Stimulated activated memory B cell treated with anti-CD40 and anti-IgM and Interleukin-4, amounts not matched to agents 10 μg/mL and 1 μg/mL and 100 μg/mL, for 72 hours (primary cell): ENCODE results near the gene SH3PXD2A.

Source experiments
- ATAC-seq: fragments of 150-1000 bp; cut with Tn5 transposase; 2 replicates; pipeline ENCODE4 v1.10.0; 2021
- H3K27ac Mint-ChIP-seq: one replicate; pipeline ENCODE4 v1.8.0; 2022; ENCODE audit warnings: mild to moderate bottlenecking, mixed read lengths
- H3K27me3 Mint-ChIP-seq: one replicate; pipeline ENCODE4 v1.8.0; 2022; ENCODE audit warnings: mixed read lengths
- H3K36me3 Mint-ChIP-seq: one replicate; pipeline ENCODE4 v1.8.0; 2022; ENCODE audit warnings: mixed read lengths
- H3K4me1 Mint-ChIP-seq: one replicate; pipeline ENCODE4 v1.8.0; 2022; ENCODE audit warnings: mixed read lengths
- H3K4me3 Mint-ChIP-seq: one replicate; pipeline ENCODE4 v1.8.0; 2022; ENCODE audit warnings: mild to moderate bottlenecking, moderate library complexity, mixed read lengths
- H3K9me3 Mint-ChIP-seq: one replicate; pipeline ENCODE4 v1.8.0; 2022; ENCODE audit warnings: mixed read lengths

SH3PXD2A gene

GRCh38 chr10:103682631-103683030, 172.7 kb downstream of the SH3PXD2A start:
- Mint-ChIP-seq H3K9me3 (no peaks in the 10 kb centered on the region), H3K4me1 (peaks cover 36% of the 10 kb centered on the region), H3K4me3 (no peak overlapping the region), H3K27ac (no peak overlapping the region), H3K36me3 (no peaks in the 10 kb centered on the region), H3K27me3 (no peaks in the 10 kb centered on the region)
- ATAC-seq, result no peak

GRCh38 chr10:103681617-103682399, 173.6 kb downstream of the SH3PXD2A start:
- H3K9me3 Mint-ChIP-seq, result no peaks in the 10 kb centered on the region
- H3K4me3 Mint-ChIP-seq, result no peak overlapping the region
- no peaks in the 10 kb centered on the region for H3K27me3 Mint-ChIP-seq
- no peaks in the 10 kb centered on the region for H3K36me3 Mint-ChIP-seq
- ATAC-seq, result no peak
- no peak overlapping the region for H3K27ac Mint-ChIP-seq
- H3K4me1 Mint-ChIP-seq, result peaks cover 40% of the 10 kb centered on the region

DNA sequence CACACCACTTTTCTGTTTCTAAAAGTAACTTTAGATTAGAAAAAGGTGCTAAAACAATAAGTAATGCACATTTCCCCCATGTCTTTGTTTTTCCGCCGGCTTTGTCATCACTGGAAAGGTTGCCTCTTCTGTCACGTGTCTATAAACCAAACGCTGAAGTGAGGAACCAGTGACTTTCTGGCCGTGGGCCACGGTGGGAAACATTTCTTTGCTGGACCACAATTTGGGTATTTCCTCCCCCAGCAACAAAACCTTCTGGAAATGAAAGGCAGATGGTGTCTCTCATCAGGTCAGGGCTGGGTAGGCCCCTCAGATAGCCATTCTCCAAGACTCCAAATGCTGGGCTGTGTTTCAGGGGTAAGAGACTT, 174.5 kb downstream of the SH3PXD2A start:
- Mint-ChIP-seq H3K9me3 (no peaks in the 10 kb centered on the region), H3K36me3 (no peaks in the 10 kb centered on the region), H3K27me3 (no peaks in the 10 kb centered on the region), H3K4me3 (no peak overlapping the region), H3K4me1 (peaks cover 39% of the 10 kb centered on the region), H3K27ac (no peak overlapping the region)
- no peak for ATAC-seq

- Mint-ChIP-seq H3K36me3 (no peaks in the 10 kb centered on the region), H3K4me3 (no peak overlapping the region), H3K27ac (peak overlapping the region; percentile 97), H3K9me3 (no peaks in the 10 kb centered on the region), H3K27me3 (no peaks in the 10 kb centered on the region), H3K4me1 (peaks cover 39% of the 10 kb centered on the region)
- ATAC-seq, result peak; percentile 69
Measured at GRCh38 chr10:103679096-103679790, 176.1 kb downstream of the SH3PXD2A start.

- H3K4me3 Mint-ChIP-seq, result peak overlapping the region; percentile 79
- no peaks in the 10 kb centered on the region for H3K9me3 Mint-ChIP-seq
- peak; percentile 97 for ATAC-seq
- peak overlapping the region; percentile 97 for H3K27ac Mint-ChIP-seq
- no peaks in the 10 kb centered on the region for H3K27me3 Mint-ChIP-seq
- H3K4me1 Mint-ChIP-seq, result peaks cover 32% of the 10 kb centered on the region
- no peaks in the 10 kb centered on the region for H3K36me3 Mint-ChIP-seq
Measured at GRCh38 chr10:103678178-103678526, 177.2 kb downstream of the SH3PXD2A start.

DNA sequence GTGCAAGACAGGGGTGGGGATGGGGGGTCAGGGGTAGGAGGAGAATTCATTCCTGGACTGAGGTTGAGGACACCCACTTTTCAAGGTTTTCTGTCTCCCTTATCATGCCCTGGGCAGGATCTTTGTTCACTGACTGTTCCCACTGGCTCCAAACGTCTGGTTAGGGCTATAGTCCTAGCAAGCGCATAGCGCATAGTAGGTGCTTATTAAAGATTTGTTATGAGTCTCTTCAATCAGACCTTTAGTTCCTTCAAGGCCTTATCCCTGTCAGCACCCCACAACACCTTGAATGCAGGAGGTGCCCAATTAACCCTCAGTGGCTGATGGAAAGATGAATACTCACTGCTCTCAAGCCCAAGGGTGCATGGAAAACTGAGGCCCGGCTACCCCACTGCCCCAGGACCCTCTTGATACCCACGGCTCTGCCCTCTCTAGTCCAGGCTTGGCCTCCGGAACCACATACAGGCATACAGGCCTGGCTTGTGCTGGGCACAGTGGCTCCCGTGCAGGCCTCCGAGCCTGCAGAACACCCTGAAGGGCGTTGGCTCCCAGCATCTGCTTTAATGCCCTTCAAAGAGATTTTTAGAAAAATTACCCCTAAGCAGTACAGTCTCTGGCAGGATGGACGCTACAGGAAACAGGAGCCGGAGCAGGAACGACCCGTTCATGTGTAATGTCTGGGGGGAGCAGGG, 177.7 kb downstream of the SH3PXD2A start:
- Mint-ChIP-seq H3K36me3 (no peaks in the 10 kb centered on the region), H3K27ac (peak overlapping the region; percentile 97), H3K27me3 (no peaks in the 10 kb centered on the region), H3K4me1 (peaks cover 32% of the 10 kb centered on the region), H3K4me3 (peak overlapping the region; percentile 79), H3K9me3 (no peaks in the 10 kb centered on the region)
- ATAC-seq, result no peak

DNA sequence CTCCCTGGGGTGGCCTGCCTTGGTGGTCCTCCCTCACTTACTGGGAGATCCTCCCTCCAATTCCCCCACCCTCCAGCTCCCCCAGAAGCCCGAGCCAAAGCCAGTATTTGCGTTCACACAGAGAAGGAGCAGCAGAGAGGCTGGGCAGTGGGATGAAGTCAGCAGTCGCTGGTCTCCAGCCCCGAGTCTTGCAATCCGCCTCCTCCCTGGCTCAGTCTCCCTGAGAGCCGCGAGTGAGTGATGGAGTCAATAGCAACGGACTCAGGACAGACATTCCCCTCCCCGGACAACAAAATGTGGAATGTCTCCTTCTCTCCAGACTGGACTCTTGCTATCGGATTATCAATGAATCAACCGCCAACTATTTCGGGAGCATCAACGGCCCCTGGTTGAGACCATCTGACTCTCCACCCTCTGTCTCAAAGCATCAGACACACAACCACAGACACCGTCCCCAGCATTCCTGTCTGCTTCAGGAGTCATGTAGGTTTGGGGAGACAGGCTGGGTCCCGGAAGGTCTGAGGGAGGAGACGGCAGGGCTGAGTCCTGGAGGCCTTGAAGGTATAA, 178.4 kb downstream of the SH3PXD2A start:
- H3K9me3 Mint-ChIP-seq, result no peaks in the 10 kb centered on the region
- no peaks in the 10 kb centered on the region for H3K36me3 Mint-ChIP-seq
- H3K4me3 Mint-ChIP-seq, result no peak overlapping the region
- no peak for ATAC-seq
- H3K27ac Mint-ChIP-seq, result peak overlapping the region; percentile 97
- no peaks in the 10 kb centered on the region for H3K27me3 Mint-ChIP-seq
- H3K4me1 Mint-ChIP-seq, result peaks cover 32% of the 10 kb centered on the region

GRCh38 chr10:103676058-103676785, 179.2 kb downstream of the SH3PXD2A start:
- Mint-ChIP-seq H3K9me3 (no peaks in the 10 kb centered on the region), H3K27ac (peak overlapping the region; percentile 97), H3K4me1 (peaks cover 32% of the 10 kb centered on the region), H3K27me3 (no peaks in the 10 kb centered on the region), H3K4me3 (no peak overlapping the region), H3K36me3 (no peaks in the 10 kb centered on the region)
- ATAC-seq, result no peak

GRCh38 chr10:103673606-103674005, 181.8 kb downstream of the SH3PXD2A start:
- no peak for ATAC-seq
- H3K27me3 Mint-ChIP-seq, result no peaks in the 10 kb centered on the region
- H3K9me3 Mint-ChIP-seq, result no peaks in the 10 kb centered on the region
- H3K27ac Mint-ChIP-seq, result no peak overlapping the region
- no peak overlapping the region for H3K4me3 Mint-ChIP-seq
- H3K36me3 Mint-ChIP-seq, result peaks cover 1% of the 10 kb centered on the region
- peaks cover 29% of the 10 kb centered on the region for H3K4me1 Mint-ChIP-seq

GRCh38 chr10:103672345-103672744, 183.0 kb downstream of the SH3PXD2A start:
- Mint-ChIP-seq H3K4me1 (peaks cover 27% of the 10 kb centered on the region), H3K4me3 (no peak overlapping the region), H3K27ac (no peak overlapping the region), H3K27me3 (no peaks in the 10 kb centered on the region), H3K9me3 (no peaks in the 10 kb centered on the region), H3K36me3 (peaks cover 5% of the 10 kb centered on the region)
- no peak for ATAC-seq

- H3K27ac Mint-ChIP-seq, result no peak overlapping the region
- peaks cover 7% of the 10 kb centered on the region for H3K36me3 Mint-ChIP-seq
- H3K4me1 Mint-ChIP-seq, result peaks cover 23% of the 10 kb centered on the region
- H3K27me3 Mint-ChIP-seq, result no peaks in the 10 kb centered on the region
- no peak for ATAC-seq
- no peak overlapping the region for H3K4me3 Mint-ChIP-seq
- H3K9me3 Mint-ChIP-seq, result no peaks in the 10 kb centered on the region
Measured at GRCh38 chr10:103671126-103671895, 184.1 kb downstream of the SH3PXD2A start.

GRCh38 chr10:103669944-103670343, 185.4 kb downstream of the SH3PXD2A start:
- Mint-ChIP-seq H3K27me3 (no peaks in the 10 kb centered on the region), H3K4me3 (no peak overlapping the region), H3K27ac (no peak overlapping the region), H3K36me3 (peaks cover 12% of the 10 kb centered on the region), H3K4me1 (peaks cover 22% of the 10 kb centered on the region), H3K9me3 (no peaks in the 10 kb centered on the region)
- ATAC-seq, result no peak

DNA sequence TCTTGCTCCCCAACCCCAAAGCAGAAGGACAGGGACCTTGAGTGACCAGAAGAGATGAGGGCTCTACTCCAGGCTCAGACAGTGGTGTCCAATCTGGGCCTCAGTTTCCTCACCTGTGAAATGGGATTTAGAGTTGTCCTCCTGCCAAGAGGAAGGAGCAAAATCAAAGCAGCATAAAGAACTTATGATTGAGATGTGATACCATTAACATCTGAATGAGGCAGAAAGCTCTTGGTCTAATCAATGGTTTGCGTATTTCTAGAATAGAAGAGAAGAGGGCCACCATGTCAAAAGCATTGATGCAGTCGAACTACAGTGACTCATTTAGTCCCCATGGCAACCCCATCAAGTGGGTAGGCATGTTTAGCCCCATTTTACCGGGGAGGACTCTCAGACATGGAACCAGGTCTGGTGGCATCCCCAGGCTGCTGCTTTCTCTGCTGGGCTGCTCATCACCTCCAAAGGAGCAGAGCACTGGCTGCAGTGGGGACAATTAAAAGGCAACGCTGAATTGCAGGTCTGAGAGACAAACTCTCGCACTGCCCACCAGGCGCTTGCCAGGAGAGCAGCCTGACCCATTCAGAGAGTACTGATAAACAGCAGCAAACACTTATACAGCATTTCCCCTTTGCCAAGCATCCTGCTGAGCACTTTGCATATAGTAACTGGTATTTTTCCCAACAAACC, 186.0 kb downstream of the SH3PXD2A start:
- no peak for ATAC-seq
- H3K36me3 Mint-ChIP-seq, result peaks cover 12% of the 10 kb centered on the region
- no peaks in the 10 kb centered on the region for H3K27me3 Mint-ChIP-seq
- peaks cover 22% of the 10 kb centered on the region for H3K4me1 Mint-ChIP-seq
- H3K9me3 Mint-ChIP-seq, result no peaks in the 10 kb centered on the region
- no peak overlapping the region for H3K4me3 Mint-ChIP-seq
- peak overlapping the region; percentile 76 for H3K27ac Mint-ChIP-seq
